ENCODE results near the gene COX7A2L.

- TF ChIP-seq EP300 (IDR thresholded peaks at IDR 0.05; ENCODE audit: borderline replicate concordance) (no peak), USF1 (IDR thresholded peaks at IDR 0.05) (no peak), TEAD4 (IDR thresholded peaks at IDR 0.05) (no peak)
Observed at GRCh38 chr2:42371611-42372473, 10.8 kb upstream of the COX7A2L start.

Data from Ishikawa (cell line).